Measurements from ENCODE around the gene SNAPC1. TPM values are rescaled to one million over a fixed set of nuclear protein-coding genes. Genes with fewer than 3 reads are reported as not detected.

Gene SNAPC1
- total RNA-seq, 1 donor from 2014 or later, result 5.6 TPM

DNA sequence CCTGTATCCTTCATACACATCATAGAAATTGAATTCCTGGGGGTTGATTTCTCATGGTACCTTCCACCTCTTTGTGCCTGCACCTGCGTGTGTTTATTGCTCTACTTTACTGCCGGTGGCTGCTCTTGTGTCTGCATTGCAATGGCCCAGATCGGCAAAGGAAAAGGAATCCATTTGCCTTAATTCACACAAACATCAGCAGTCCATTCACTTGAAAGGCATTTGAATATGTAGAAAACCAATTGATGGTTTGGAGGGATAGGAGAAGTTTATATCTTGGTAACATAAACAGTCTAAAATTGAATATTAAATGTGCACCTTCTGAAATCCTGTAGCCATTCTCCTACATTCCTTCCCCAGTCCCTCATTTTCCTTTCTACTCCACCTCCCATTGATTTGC, 74.0 kb downstream of the SNAPC1 start:
- no peak for DNase-seq (ENCODE audit: extremely low spot score, unreplicated experiment)
- H3K4me3 Mint-ChIP-seq, result no peak overlapping the region
- no peaks in the 10 kb centered on the region for H3K36me3 Mint-ChIP-seq
- H3K4me1 Mint-ChIP-seq (ENCODE audit: unreplicated experiment), result no peaks in the 10 kb centered on the region
- peaks cover 18% of the 10 kb centered on the region for H3K27me3 Mint-ChIP-seq
- no peaks in the 10 kb centered on the region for H3K9me3 Mint-ChIP-seq
- TF ChIP-seq, protein P1, sequence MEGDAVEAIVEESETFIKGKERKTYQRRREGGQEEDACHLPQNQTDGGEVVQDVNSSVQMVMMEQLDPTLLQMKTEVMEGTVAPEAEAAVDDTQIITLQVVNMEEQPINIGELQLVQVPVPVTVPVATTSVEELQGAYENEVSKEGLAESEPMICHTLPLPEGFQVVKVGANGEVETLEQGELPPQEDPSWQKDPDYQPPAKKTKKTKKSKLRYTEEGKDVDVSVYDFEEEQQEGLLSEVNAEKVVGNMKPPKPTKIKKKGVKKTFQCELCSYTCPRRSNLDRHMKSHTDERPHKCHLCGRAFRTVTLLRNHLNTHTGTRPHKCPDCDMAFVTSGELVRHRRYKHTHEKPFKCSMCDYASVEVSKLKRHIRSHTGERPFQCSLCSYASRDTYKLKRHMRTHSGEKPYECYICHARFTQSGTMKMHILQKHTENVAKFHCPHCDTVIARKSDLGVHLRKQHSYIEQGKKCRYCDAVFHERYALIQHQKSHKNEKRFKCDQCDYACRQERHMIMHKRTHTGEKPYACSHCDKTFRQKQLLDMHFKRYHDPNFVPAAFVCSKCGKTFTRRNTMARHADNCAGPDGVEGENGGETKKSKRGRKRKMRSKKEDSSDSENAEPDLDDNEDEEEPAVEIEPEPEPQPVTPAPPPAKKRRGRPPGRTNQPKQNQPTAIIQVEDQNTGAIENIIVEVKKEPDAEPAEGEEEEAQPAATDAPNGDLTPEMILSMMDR (conservative IDR thresholded peaks at IDR 0.05), result no peak
- no peak overlapping the region for H3K27ac Mint-ChIP-seq

DNA sequence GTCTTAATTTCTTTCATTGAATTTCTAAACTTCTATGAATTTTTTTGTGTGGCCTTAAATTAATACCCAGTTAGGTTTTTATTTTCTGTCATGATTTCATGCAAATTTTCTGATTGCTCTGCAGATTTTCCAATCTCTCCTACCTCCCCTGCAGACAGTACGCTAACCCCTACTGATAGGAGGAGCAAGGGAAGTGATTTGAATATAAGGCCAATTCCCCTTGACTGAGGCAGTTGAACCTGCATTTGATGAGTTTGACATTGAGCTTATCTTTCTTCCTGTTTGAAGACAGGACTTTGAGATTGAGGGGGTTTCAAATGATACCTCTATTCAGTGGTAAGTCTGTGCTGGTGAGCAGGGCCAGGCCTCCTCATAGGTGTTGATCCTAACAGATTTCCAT, 74.6 kb downstream of the SNAPC1 start:
- Mint-ChIP-seq H3K27me3 (peaks cover 13% of the 10 kb centered on the region), H3K4me3 (no peak overlapping the region), H3K4me1 (ENCODE audit: unreplicated experiment) (no peaks in the 10 kb centered on the region), H3K9me3 (no peaks in the 10 kb centered on the region), H3K27ac (no peak overlapping the region), H3K36me3 (no peaks in the 10 kb centered on the region)
- TF ChIP-seq, protein P1 (conservative IDR thresholded peaks at IDR 0.05), result no peak
- no peak for DNase-seq (ENCODE audit: extremely low spot score, unreplicated experiment)

DNA sequence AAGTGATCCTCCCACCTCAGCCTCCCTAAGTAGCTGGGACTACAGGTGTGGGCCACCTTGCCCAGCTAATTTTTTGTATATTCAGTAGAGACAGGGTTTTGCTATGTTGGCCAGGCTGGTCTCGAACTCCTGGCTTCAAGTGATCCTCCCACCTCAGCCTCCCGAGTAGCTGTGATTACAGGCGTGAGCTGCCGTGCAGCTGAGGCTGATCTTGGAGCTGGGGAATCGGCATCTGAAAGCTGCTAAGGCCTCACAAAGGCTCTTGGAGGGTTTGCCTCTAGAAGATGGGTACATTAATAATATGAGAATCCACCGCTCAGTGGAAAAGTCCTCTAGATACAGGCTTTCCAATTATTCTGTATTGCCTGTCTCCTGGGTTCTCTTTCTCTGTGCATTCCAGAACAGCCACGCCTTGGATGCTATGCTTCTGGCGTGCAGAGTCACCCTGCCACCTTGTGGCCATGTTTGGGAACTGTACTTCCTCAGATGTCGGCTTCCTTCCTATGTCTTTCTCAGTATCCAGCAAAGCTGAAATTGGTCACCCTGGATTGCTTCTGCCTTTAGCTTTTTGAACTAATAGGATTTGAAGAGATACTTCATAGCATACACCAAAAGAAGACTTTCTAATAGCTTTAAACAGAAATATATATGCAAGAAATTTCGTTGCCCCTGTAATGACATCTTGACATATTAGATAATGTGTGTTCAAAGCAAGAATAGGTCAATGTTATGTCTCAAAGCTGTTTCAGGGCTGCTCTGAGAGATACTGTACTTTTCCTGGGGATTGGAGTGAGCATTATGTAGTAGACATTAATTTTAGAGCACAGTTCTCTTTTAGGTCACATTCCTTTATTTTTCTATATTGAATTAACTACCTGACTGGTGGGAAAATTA, 75.4 kb downstream of the SNAPC1 start:
- peaks cover 13% of the 10 kb centered on the region for H3K27me3 Mint-ChIP-seq
- no peaks in the 10 kb centered on the region for H3K36me3 Mint-ChIP-seq
- DNase-seq (ENCODE audit: extremely low spot score, unreplicated experiment), result peak; percentile 82
- H3K4me3 Mint-ChIP-seq, result no peak overlapping the region
- TF ChIP-seq, protein P1 (conservative IDR thresholded peaks at IDR 0.05), result peak; percentile 97
- no peak overlapping the region for H3K27ac Mint-ChIP-seq
- H3K4me1 Mint-ChIP-seq (ENCODE audit: unreplicated experiment), result no peaks in the 10 kb centered on the region
- no peaks in the 10 kb centered on the region for H3K9me3 Mint-ChIP-seq

DNA sequence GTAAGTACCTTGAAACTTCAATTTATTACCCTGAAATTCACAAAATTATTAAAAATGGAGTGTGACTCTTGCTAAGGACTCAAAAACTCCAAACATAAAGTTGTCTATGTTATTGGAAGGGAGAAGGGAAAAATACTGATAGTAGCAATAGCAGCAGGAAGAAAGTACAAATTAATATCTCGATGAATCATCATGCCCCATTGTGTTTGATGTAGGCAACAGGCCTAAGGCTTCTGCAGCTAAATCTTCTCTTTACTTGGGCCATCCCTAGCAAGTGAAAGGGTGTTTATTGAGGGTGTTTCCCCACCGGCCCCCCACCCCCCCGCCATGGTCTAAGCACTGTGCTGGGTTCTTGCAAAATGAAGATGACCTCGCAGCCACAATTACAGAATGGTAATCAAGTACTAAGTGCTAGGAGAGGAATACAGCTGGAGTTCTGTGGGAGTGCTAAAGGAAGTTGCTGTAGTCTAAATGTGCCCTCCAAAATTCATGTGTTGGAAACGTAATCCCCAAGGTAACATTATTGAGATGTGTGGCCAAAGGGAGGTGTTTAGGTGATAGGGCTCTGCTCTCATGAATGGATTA, 76.5 kb downstream of the SNAPC1 start:
- H3K4me1 Mint-ChIP-seq (ENCODE audit: unreplicated experiment), result no peaks in the 10 kb centered on the region
- no peak overlapping the region for H3K4me3 Mint-ChIP-seq
- no peaks in the 10 kb centered on the region for H3K36me3 Mint-ChIP-seq
- peaks cover 18% of the 10 kb centered on the region for H3K27me3 Mint-ChIP-seq
- no peak for DNase-seq (ENCODE audit: extremely low spot score, unreplicated experiment)
- TF ChIP-seq, protein P1 (conservative IDR thresholded peaks at IDR 0.05), result no peak
- no peak overlapping the region for H3K27ac Mint-ChIP-seq
- no peaks in the 10 kb centered on the region for H3K9me3 Mint-ChIP-seq

DNA sequence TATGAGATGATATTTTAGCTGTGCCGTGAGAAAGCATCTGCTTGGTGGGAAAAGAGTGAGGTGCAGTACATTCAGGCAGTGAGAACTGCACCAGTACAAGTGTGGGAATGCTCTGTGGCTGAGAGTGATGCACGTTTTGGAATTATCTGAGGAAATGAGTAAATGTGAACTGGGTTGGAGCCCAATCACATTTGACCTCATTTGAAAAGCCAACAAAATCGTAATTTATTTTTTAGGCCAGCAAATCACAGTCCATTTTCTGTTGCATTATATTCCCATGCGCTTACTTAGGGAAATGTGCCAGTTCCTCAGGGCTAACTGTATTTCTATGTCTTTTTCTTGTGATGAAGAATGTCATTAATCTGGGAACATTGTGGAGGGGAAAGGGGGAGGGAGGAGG, 77.3 kb downstream of the SNAPC1 start:
- no peak overlapping the region for H3K4me3 Mint-ChIP-seq
- H3K4me1 Mint-ChIP-seq (ENCODE audit: unreplicated experiment), result no peaks in the 10 kb centered on the region
- TF ChIP-seq, protein P1 (conservative IDR thresholded peaks at IDR 0.05), result no peak
- no peaks in the 10 kb centered on the region for H3K36me3 Mint-ChIP-seq
- no peak for DNase-seq (ENCODE audit: extremely low spot score, unreplicated experiment)
- H3K27me3 Mint-ChIP-seq, result peaks cover 18% of the 10 kb centered on the region
- no peak overlapping the region for H3K27ac Mint-ChIP-seq
- no peaks in the 10 kb centered on the region for H3K9me3 Mint-ChIP-seq

Measured in type B pancreatic cell (in vitro differentiated cells).